Suprapubic skin (tissue), 4 donors: ENCODE data around the gene CAPN14. TPM values are rescaled to one million over a fixed set of nuclear protein-coding genes. Genes with fewer than 3 reads are reported as not detected.

ENCODE experiments used
- DNase-seq, 2 donors: peaks; one replicate each; pipeline ENCODE4 v3.0.0-alpha.2; 2019; ENCODE audit warnings: low spot score in 2 of 2
- H3K27ac ChIP-seq: fragments of 200-600 bp; sonication (generic); one replicate; pipeline ENCODE4 v1.5.1; 2019
- H3K27me3 ChIP-seq: fragments of 200-600 bp; sonication (generic); one replicate; pipeline ENCODE4 v1.5.1; 2019
- H3K36me3 ChIP-seq: fragments of 200-600 bp; sonication (generic); one replicate; pipeline ENCODE4 v1.5.1; 2019
- H3K4me1 ChIP-seq: fragments of 200-600 bp; sonication (generic); one replicate; pipeline ENCODE4 v1.5.1; 2019
- H3K4me3 ChIP-seq: fragments of 200-600 bp; sonication (generic); one replicate; pipeline ENCODE4 v1.5.1; 2019; ENCODE audit warnings: mild to moderate bottlenecking
- H3K9me3 ChIP-seq: fragments of 200-600 bp; sonication (generic); one replicate; pipeline ENCODE4 v1.5.1; 2019
- EP300 ChIP-seq: sonication (generic); formaldehyde crosslinking; IDR thresholded peaks from one replicate; pipeline ENCODE4 v1.6.1; 2017; ENCODE audit warnings: antibody characterized with exemption
- POLR2A ChIP-seq, 2 donors: fragments of 450-650 bp; IDR thresholded peaks; one replicate each; pipeline ENCODE4 v1.6.1; 2017; ENCODE audit warnings: antibody characterized with exemption in 2 of 2, mild to moderate bottlenecking in 2 of 2, moderate library complexity in 2 of 2
- POLR2AphosphoS5 ChIP-seq, 3 donors: sonication (generic); formaldehyde crosslinking; IDR thresholded peaks; one replicate each; pipeline ENCODE4 v1.6.1; 2017; ENCODE audit warnings: antibody characterized with exemption in 3 of 3
- WGBS: methylation state at CpG from one replicate; pipeline ENCODE4 v1.1.5; 2018; 5-methylcytosine and 5-hydroxymethylcytosine counted together
- total RNA-seq, 4 donors: library from RNA; depleted of rRNA; stranded (reverse); fragments of >200 nt; gene quantifications; one replicate each; pipeline ENCODE4 v1.1.0, GENCODE V29; 2016
- TF ChIP-seq, protein P1 (sequence below), 2 donors: fragments of 200-600 bp in 1 of 2; fragments of 450-650 bp in 1 of 2; sonication (generic) in 1 of 2; IDR thresholded peaks; one replicate each; pipeline ENCODE4 v1.5.1; 2016 to 2019; ENCODE audit warnings: antibody characterized with exemption in 2 of 2, mild to moderate bottlenecking in 1 of 2, moderate library complexity in 1 of 2

CAPN14 gene
- total RNA-seq, 4 donors from 2014 or later: 0.53 to 2.1 (median 0.83) TPM

- 100% methylated on average over 2 of the region's 3 CpGs for WGBS
- Histone ChIP-seq H3K27ac (no peak overlapping the region), H3K4me1 (peaks cover 11% of the 10 kb centered on the region), H3K9me3 (no peaks in the 10 kb centered on the region), H3K4me3 (no peak overlapping the region), H3K36me3 (no peaks in the 10 kb centered on the region), H3K27me3 (no peaks in the 10 kb centered on the region)
- no peak for DNase-seq
- TF ChIP-seq POLR2AphosphoS5 (IDR thresholded peaks at IDR 0.05) (no peak), EP300 (no peak), POLR2A (IDR thresholded peaks at IDR 0.05) (no peak)
- TF ChIP-seq, protein P1, sequence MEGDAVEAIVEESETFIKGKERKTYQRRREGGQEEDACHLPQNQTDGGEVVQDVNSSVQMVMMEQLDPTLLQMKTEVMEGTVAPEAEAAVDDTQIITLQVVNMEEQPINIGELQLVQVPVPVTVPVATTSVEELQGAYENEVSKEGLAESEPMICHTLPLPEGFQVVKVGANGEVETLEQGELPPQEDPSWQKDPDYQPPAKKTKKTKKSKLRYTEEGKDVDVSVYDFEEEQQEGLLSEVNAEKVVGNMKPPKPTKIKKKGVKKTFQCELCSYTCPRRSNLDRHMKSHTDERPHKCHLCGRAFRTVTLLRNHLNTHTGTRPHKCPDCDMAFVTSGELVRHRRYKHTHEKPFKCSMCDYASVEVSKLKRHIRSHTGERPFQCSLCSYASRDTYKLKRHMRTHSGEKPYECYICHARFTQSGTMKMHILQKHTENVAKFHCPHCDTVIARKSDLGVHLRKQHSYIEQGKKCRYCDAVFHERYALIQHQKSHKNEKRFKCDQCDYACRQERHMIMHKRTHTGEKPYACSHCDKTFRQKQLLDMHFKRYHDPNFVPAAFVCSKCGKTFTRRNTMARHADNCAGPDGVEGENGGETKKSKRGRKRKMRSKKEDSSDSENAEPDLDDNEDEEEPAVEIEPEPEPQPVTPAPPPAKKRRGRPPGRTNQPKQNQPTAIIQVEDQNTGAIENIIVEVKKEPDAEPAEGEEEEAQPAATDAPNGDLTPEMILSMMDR (IDR thresholded peaks at IDR 0.05): no peak
Observed at GRCh38 chr2:31259075-31259474, 41.8 kb upstream of the CAPN14 start.

DNA sequence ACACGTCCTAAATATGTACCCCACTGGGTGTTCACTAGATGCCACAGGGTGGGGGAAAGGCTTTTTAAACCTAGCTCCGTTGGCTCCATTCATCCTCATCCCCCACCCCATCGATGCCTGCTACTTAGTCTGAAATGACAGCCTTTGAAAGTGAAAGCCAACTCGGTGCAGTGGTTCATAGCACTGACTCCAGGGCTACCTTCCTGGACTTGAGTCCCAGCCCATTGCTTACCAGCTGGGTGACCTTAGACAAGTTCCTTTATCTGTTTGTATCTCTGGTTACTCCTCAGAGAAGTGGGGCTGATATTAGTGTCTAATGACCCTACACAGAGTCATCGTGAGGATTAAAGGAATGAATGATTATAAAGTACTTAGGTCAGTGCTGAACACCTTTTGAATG, 41.0 kb upstream of the CAPN14 start:
- DNase-seq: no peak
- TF ChIP-seq POLR2A (IDR thresholded peaks at IDR 0.05) (no peak), POLR2AphosphoS5 (IDR thresholded peaks at IDR 0.05) (no peak), EP300 (no peak)
- TF ChIP-seq, protein P1 (IDR thresholded peaks at IDR 0.05): no peak
- H3K36me3 ChIP-seq: no peaks in the 10 kb centered on the region
- 89% methylated on average over 5 of the region's 5 CpGs for WGBS
- no peaks in the 10 kb centered on the region for H3K27me3 ChIP-seq
- no peak overlapping the region for H3K4me3 ChIP-seq
- peaks cover 18% of the 10 kb centered on the region for H3K4me1 ChIP-seq
- no peak overlapping the region for H3K27ac ChIP-seq
- H3K9me3 ChIP-seq: no peaks in the 10 kb centered on the region

GRCh38 chr2:31256611-31257382, 39.5 kb upstream of the CAPN14 start:
- DNase-seq: no peak
- no peak overlapping the region for H3K27ac ChIP-seq
- 72% methylated on average over 4 of the region's 4 CpGs for WGBS
- H3K4me3 ChIP-seq: no peak overlapping the region
- TF ChIP-seq, protein P1 (IDR thresholded peaks at IDR 0.05): no peak
- TF ChIP-seq EP300: no peak
- TF ChIP-seq POLR2A (IDR thresholded peaks at IDR 0.05): no peak
- no peak for TF ChIP-seq POLR2AphosphoS5 (IDR thresholded peaks at IDR 0.05)
- H3K36me3 ChIP-seq: no peaks in the 10 kb centered on the region
- H3K9me3 ChIP-seq: no peaks in the 10 kb centered on the region
- H3K27me3 ChIP-seq: no peaks in the 10 kb centered on the region
- H3K4me1 ChIP-seq: peaks cover 24% of the 10 kb centered on the region

DNA sequence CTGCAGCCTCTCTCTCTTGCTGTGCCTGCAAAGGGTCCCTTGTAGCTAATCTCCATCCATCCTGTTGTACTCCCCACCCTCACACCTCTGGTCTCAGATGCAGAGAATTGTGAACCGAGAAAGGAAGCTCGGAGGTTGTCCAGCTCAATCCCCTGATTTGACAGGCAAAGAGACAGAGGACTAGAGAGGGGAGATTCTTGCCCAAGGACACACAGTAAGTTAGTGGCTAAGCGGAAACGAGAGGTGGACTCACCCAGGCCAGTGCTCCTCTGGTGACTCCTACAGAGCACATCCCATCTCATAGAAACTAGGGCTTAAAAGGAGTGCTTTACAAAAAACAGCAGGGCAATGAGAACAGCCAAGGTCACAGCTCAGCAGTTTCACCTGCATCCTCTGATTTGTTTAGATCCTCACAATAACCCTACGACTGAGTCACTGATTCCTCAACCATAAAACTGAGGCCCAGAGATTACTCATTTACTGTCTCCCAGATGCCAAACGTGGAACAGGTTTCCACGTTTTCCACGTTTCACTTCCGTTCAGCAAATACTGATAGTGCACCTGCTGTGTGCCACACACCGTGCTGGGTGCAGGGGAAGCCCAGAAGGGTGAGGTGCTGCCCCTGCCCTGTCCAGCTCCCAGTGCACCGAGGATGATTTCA, 38.7 kb upstream of the CAPN14 start:
- Histone ChIP-seq H3K27ac (no peak overlapping the region), H3K4me1 (peaks cover 24% of the 10 kb centered on the region), H3K4me3 (no peak overlapping the region), H3K9me3 (no peaks in the 10 kb centered on the region), H3K36me3 (no peaks in the 10 kb centered on the region), H3K27me3 (no peaks in the 10 kb centered on the region)
- no peak for DNase-seq
- WGBS: 82% methylated on average over 11 of the region's 11 CpGs
- TF ChIP-seq, protein P1 (IDR thresholded peaks at IDR 0.05): no peak
- TF ChIP-seq POLR2AphosphoS5 (IDR thresholded peaks at IDR 0.05) (no peak), POLR2A (IDR thresholded peaks at IDR 0.05) (no peak), EP300 (no peak)
